Fibroblast of lung (primary cell): ENCODE measurements around the gene CREB5.

Experiments
- CTCF ChIP-seq, 2 donors: IDR thresholded peaks in 1 of 2; conservative IDR thresholded peaks in 1 of 2; 1 replicate in 1 of 2; 2 replicates in 1 of 2; pipeline ENCODE4 v1.5.1; 2011 to 2012; ENCODE audit warnings: low read length in 2 of 2, control low read depth in 1 of 2, inconsistent platforms in 1 of 2, low read depth in 1 of 2, mild to moderate bottlenecking in 1 of 2
- EZH2 ChIP-seq: IDR thresholded peaks from 2 replicates; pipeline ENCODE4 v1.5.1; 2012; ENCODE audit warnings: low read length, control low read depth, mild to moderate bottlenecking; ENCODE audit errors: missing control alignments

GRCh38 chr7:28647076-28647421, 234.7 kb downstream of the CREB5 start:
- TF ChIP-seq CTCF (conservative IDR thresholded peaks at IDR 0.05 in 1 of 2, IDR thresholded peaks at IDR 0.05 in 1 of 2; ENCODE audit: low read depth in 1 of 2, low read length in 2 of 2) (no peak), EZH2 (no peak)
